OCI-LY7 (cell line): ENCODE results near the gene ICAM1. TPM values are rescaled to one million over a fixed set of nuclear protein-coding genes. Genes with fewer than 3 reads are reported as not detected.

Experiments used
- BruUV-seq: library from RNA; stranded (reverse); fragments of 400-500 nt; replicated peaks from 2 replicates; lab custom pipeline; 2021; lab: Mats Ljungman, UMichigan
- CTCF ChIA-PET: fragments of 300-600 bp; sonication (Branson Sonifier 250); formaldehyde crosslinking; loops from one replicate; lab custom pipeline; 2022; ENCODE audit warnings: antibody characterized with exemption; ENCODE audit not compliant: unreplicated experiment; lab: Charles Lee
- POLR2A ChIA-PET: fragments of 300-600 bp; sonication (Branson Sonifier 250); formaldehyde crosslinking; loops from one replicate; lab custom pipeline; 2022; ENCODE audit warnings: antibody characterized with exemption; lab: Charles Lee
- DNase-seq: peaks from one replicate; pipeline ENCODE4 v3.0.0-alpha.2; 2015; ENCODE audit warnings: low spot score
- H2AFZ ChIP-seq: fragments of 200-600 bp; sonication (generic), shearing (Covaris generic); 2 replicates; pipeline ENCODE4 v1.6.1; 2014; ENCODE audit warnings: mild to moderate bottlenecking, antibody characterized with exemption, low read length, moderate library complexity
- H3K27ac ChIP-seq: fragments of 200-600 bp; sonication (generic); 2 replicates; pipeline ENCODE4 v1.5.1; 2014; ENCODE audit warnings: mixed run types, low read depth, mild to moderate bottlenecking, moderate library complexity, low read length, inconsistent platforms; ENCODE audit not compliant: poor library complexity, severe bottlenecking
- H3K36me3 ChIP-seq: fragments of 200-600 bp; sonication (generic); 2 replicates; pipeline ENCODE4 v1.6.1; 2014; ENCODE audit warnings: mild to moderate bottlenecking, antibody characterized with exemption, low read length, moderate library complexity, mixed read lengths; ENCODE audit not compliant: insufficient read depth
- H3K4me1 ChIP-seq: fragments of 200-600 bp; sonication (generic); 2 replicates; pipeline ENCODE4 v1.5.1; 2014; ENCODE audit warnings: mild to moderate bottlenecking, low read length; ENCODE audit not compliant: insufficient read depth, poor library complexity, severe bottlenecking
- H3K4me2 ChIP-seq: fragments of 200-600 bp; sonication (generic); 2 replicates; pipeline ENCODE4 v1.6.1; 2014; ENCODE audit warnings: mild to moderate bottlenecking, low read length
- H3K4me3 ChIP-seq: fragments of 200-600 bp; sonication (generic); 2 replicates; pipeline ENCODE4 v1.5.1; 2014; ENCODE audit warnings: mild to moderate bottlenecking, low read depth, low read length; ENCODE audit not compliant: poor library complexity, severe bottlenecking
- H3K79me2 ChIP-seq: fragments of 200-600 bp; sonication (generic); 2 replicates; pipeline ENCODE4 v1.6.1; 2016; ENCODE audit warnings: low read depth, mild to moderate bottlenecking, low read length, moderate library complexity, mixed read lengths; ENCODE audit not compliant: insufficient read depth
- H3K9me2 ChIP-seq: fragments of 200-600 bp; sonication (generic); 2 replicates; pipeline ENCODE4 v1.6.1; 2016; ENCODE audit warnings: mild to moderate bottlenecking, low read length, mixed read lengths; ENCODE audit not compliant: insufficient read depth
- H3K9me3 ChIP-seq: fragments of 200-600 bp; sonication (generic); 2 replicates; pipeline ENCODE4 v1.6.1; 2014; ENCODE audit warnings: mild to moderate bottlenecking, mixed run types, low read length, mixed read lengths
- H4K20me1 ChIP-seq: fragments of 200-600 bp; sonication (generic); 2 replicates; pipeline ENCODE4 v1.6.1; 2014; ENCODE audit warnings: mild to moderate bottlenecking, antibody characterized with exemption, low read length, moderate library complexity, mixed read lengths; ENCODE audit not compliant: insufficient read depth
- CTCF ChIP-seq: fragments of 200-600 bp; sonication (generic); conservative IDR thresholded peaks from 2 replicates; pipeline ENCODE4 v1.5.1; 2014; ENCODE audit warnings: mild to moderate bottlenecking, antibody characterized with exemption, low read length, moderate library complexity, mixed read lengths
- EZH2phosphoT487 ChIP-seq: fragments of 200-600 bp; sonication (generic); IDR thresholded peaks from 2 replicates; pipeline ENCODE4 v1.6.1; 2018; ENCODE audit warnings: low read depth, borderline replicate concordance, mild to moderate bottlenecking, mixed run types, antibody characterized with exemption, low read length, moderate library complexity, mixed read lengths
- intact Hi-C: fragments of 100-400 bp; cut with micrococcal nuclease; formaldehyde crosslinking; loops from one replicate; pipeline ENCODE4 v1.10.0; 2022; ENCODE audit not compliant: unreplicated experiment
- total RNA-seq, 2 experiments: library from RNA; depleted of rRNA in 1 of 2; stranded (reverse); fragments of >200 nt in 1 of 2; shearing (Covaris generic) in 1 of 2; gene quantifications; 2 replicates each; pipeline ENCODE4 v1.2.3, GENCODE V29; 2014 to 2022

Gene ICAM1
- total RNA-seq, 2 experiments from 2014 or later: 12.0 to 13.4 TPM

- Histone ChIP-seq H3K36me3 (peaks cover 62% of the 10 kb centered on the region), H3K4me1 (peaks cover 13% of the 10 kb centered on the region), H4K20me1 (no peaks in the 10 kb centered on the region), H3K4me3 (peak within 1 kb of the TSS; percentile 82), H3K9me3 (no peaks in the 10 kb centered on the region), H3K27ac (peak within 1 kb of the TSS; percentile 2), H3K4me2 (peak within 1 kb of the TSS; percentile 96), H2AFZ (peak within 1 kb of the TSS; percentile 65), H3K9me2 (no peaks in the 10 kb centered on the region), H3K79me2 (no peaks in the 10 kb centered on the region)
- ChIA-PET CTCF (no interaction called here), POLR2A (interaction anchor here (0.5 to 0.7 kb wide), 4 partner anchors 18 to 59 kb away, joined by 3 to 5 read pairs (median 4); partner anchors contain the start of gene RAVER1)
- DNase-seq: peak; percentile 86
- TF ChIP-seq CTCF: no peak
- no peak for TF ChIP-seq EZH2phosphoT487
- no TSS peak for BruUV-seq
- intact Hi-C loops: no loop called here
Observed at GRCh38 chr19:10315335-10316214, 44.7 kb downstream of the ICAM1 start, which contains the start of gene FDX2. Gene FDX2, minus strand, starts transcription at chr19:10316015. Its CDS starts 19 bp downstream, at chr19:10315996.

DNA sequence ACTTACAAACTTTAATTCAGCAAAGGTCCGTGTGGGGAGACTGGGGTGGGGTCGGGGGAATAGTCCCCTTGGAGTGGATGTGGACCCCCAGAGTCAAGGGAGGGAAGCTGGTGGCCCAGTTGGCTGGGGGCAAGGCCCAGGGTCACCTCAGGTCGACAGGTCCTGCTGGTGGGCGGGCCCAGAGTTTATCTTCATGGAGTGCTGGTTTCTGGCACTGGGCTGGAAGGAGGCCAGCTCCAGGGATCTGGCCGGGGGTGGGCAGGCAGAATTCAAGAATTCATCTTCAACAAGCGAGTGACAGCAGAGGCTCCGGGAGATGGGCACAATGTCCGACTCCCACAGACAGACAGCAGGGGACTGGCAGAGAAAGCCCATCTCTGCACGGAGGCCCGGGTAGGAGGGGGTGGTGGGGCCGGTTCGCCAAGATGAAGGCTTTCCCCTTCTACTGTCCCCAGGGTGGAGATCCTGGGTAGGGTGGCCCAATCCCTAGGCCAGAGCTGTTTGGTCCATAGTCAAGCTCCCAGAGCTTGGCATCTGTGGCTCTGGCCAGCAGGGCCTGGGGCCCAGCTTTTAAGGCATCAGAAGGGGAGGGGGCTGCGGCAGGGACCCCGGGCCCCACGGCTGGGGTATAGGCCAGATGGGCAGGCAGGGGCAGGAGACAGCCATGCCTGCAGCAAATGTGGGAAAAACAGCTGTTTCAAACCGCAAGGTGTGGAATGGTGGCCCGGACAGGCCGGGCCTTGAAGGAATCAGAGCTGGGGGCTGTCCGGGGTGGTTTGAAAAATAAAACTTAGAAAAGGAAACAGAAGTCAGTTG, 45.5 kb downstream of the ICAM1 start:
- BruUV-seq: TSS peak; percentile 86
- TF ChIP-seq CTCF (no peak), EZH2phosphoT487 (no peak)
- Histone ChIP-seq H3K36me3 (peaks cover 67% of the 10 kb centered on the region), H3K4me3 (peak overlapping the region; percentile 82), H3K9me3 (no peaks in the 10 kb centered on the region), H3K9me2 (no peaks in the 10 kb centered on the region), H3K79me2 (no peaks in the 10 kb centered on the region), H3K4me2 (peak overlapping the region; percentile 96), H3K27ac (no peak overlapping the region), H3K4me1 (peaks cover 13% of the 10 kb centered on the region), H2AFZ (no peak overlapping the region), H4K20me1 (no peaks in the 10 kb centered on the region)
- intact Hi-C loops: no loop called here
- ChIA-PET POLR2A (no interaction called here), CTCF (no interaction called here)
- no peak for DNase-seq
